Caki2 (cell line): ENCODE measurements around the gene SMYD3. TPM values are rescaled to one million over a fixed set of nuclear protein-coding genes. Genes with fewer than 3 reads are reported as not detected.

ENCODE experiments used
- DNase-seq: peaks from one replicate; pipeline ENCODE4 v3.0.0-alpha.2; 2015; ENCODE audit warnings: low read depth
- in situ Hi-C: cut with HindIII; loops from 2 replicates; pipeline ENCODE4 v1.10.0; 2016; ENCODE audit warnings: low sequenced_read_pairs, low pct_unique_long_range_greater_than_20kb, mixed read lengths
- total RNA-seq: library from RNA; depleted of rRNA; stranded (reverse); fragments of >200 nt; shearing (Covaris generic); gene quantifications from 2 replicates; pipeline ENCODE4 v1.2.3, GENCODE V29; 2014; ENCODE audit warnings: low replicate concordance

Gene SMYD3
- total RNA-seq, 1 experiment from 2014 or later, result 47.7 TPM

DNA sequence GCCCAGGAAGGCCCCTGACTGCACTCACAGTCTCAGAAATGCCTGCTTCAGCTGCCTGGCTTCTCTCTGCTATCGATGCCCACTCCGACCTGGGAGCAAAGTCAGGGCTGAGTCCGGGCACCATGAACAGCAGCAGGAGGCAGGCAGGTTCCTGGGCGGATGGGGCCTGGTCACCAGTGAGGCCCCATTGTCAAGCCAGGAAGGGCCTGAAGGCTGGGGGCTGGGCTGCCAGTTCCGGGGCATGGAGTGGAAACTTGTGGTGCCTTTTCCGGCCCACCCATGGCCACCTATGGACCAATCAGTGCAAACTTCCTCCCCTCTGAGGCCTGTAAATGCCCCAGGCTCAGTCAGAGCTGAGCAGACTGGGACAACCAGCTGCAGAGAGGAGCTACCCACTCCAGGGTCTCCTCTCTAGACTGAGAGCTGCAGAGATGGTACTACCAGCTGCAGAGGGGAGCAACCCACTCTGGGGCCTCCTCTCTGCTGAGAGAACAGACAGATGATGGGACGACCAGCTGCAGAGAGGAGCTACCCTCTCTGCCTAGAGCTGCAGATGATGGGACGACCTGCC is 286.5 kb downstream of the SMYD3 start:
- in situ Hi-C loops, result no loop called here
- DNase-seq, result no peak

DNA sequence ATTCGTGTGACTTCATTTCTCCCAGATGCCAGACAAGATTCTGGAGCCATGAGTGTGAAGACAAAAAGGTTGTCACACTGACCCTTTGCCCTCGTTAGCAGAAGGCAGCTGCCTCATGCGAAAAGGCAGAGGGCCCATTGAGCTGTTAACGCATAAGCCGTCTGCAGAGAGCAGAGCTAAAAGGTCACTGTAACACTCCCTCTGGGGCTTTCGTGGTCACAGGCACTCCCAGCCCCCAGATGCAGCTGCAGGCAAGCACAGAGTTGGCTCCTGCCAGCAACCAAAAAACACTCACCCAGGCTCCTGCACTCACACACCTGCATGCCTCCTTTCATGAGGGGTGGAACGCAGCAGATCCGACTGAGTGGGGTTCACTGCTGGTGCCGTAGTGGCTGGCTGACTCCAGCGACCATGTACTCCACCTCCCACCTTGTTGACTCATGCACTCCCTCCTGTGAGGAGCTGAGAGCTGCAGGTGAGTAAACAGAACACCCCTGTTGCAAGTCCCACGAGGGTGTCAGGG is 287.5 kb downstream of the SMYD3 start:
- DNase-seq, result peak; percentile 24

DNA sequence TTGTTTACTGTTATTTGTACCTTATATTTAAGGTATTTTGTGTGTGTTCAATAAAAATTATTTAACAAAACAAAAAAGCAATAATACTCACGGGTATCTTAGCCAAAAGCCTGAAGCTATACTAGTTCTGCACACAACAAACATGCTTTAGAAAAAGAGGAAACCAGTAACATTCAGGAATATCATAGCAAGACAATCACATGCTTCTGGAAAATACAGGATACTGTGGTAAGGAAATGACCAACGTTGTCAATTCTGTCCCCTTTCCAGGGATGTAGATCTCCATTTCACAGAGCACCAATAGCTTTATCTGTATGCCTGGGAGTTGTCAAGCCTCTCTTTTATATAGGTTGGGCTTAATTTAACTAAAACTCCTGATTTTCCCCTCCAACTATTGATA is 288.4 kb downstream of the SMYD3 start:
- in situ Hi-C loops, result no loop called here

More for the DNA sequence above, 287.5 kb downstream of the SMYD3 start:
- in situ Hi-C loops, result no loop called here

DNA sequence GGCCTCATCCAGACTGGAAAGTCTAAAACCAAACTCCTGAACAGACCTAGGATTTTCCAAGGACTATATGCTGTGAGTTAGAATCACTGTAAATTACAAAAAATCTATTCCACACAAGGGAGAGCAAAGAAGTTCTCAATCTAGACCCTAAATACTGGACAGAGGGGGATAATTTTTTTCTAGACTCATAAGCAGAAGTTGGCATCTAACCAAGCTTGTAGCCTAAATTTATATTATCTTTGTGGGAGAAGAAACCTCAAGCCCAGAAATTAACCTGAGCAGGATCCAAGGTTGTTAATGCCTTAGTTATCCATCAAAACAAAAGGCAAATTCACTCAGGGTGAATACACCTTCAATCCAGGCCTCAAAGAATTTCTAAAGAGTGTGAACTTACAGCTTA is 290.2 kb downstream of the SMYD3 start:
- in situ Hi-C loops, result no loop called here

More for the DNA sequence above, 288.4 kb downstream of the SMYD3 start:
- DNase-seq, result no peak

DNA sequence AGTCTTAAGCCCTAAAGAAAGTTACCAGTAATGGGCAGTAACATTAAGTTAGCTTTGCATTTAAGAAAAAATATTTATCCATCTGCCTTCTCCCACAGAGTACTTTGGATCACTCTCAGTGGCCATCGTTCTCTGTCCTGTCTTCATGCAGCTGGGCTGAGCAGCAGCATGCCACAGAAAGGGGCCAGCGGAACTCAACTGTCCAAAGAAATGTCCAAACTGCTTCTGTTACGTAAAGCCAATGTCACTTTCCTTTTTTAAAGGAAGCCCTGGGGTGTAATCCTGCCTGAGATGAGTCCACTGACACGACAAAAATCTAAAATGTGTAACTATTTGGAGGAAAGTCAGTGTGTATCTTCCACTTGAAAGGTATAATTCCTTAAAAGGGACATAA is 291.6 kb downstream of the SMYD3 start:
- in situ Hi-C loops, result no loop called here
- no peak for DNase-seq

More for the DNA sequence above, 290.2 kb downstream of the SMYD3 start:
- DNase-seq, result no peak

DNA sequence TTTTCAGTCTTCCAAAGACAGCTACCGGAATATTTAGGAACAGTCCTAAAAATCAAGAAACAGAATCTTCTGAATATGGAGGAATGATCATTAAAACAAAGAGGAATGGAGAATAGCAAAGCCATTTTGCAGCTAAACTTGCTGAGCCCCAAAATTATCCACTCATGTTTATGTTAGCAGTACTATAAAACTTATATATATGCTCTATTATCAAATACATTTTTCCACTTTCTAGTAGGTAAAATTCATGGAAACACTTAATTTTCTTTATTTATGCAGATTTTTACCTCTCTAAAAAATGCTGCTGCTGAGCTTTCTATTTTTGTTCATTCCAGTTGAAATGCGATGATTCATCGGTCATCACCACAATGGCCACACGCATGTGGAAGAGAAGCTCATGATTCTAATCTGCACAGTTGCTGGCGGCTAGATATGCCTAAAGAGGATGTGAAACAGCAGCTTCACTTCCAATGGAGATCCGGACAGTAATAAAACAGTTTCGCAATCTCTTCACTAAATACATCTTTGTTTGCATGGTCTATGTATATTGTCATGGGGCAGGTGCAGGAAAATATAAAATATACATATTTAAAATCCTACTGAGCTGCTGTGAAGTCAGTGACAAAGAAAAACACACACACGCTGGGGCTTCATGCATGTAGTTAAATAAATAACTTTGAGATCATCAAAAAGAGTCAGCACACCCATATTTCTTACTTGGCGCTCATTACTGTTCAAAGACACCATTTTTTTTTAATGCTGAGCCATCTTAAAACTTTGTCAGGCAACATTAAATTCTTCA is 292.2 kb downstream of the SMYD3 start:
- in situ Hi-C loops, result no loop called here
- DNase-seq, result peak; percentile 52

DNA sequence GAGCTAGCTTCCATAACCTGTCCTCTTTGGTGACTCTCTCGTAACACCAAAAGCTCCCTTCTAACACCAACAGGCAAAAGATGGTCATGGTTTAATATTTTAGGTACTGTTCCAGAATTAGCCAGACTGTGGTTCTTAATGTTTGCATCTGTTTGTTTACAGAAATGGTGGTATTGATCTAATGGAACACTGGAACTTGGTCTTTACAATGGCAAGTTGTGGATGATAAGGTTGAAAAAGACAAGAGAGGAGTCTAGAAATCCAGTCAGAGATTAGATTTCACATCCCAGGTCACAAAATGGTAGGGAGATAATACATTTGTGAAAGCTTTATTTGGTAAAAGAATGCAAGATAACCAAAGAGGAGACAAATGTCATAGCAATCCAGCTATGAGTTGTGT is 293.1 kb downstream of the SMYD3 start:
- DNase-seq, result no peak
- in situ Hi-C loops, result no loop called here

DNA sequence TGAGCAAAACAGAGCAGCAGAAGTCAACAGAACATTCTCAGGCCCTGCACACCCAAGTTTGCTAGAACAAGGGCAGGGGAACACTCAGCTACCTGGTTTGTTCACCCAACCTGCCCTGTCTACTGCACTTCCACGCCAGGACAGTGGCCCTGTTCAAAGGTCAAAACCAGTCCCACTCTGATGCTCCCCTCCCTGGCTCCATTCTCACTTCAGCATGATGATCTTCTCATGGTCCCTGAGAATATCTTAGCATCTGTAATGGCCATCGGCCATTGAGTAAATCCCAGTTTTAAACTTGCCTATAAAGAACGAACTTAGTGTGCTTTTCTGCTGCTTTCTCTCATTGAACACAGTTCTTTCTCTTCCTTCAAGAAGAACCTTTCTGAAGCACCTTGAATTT is 293.6 kb downstream of the SMYD3 start:
- DNase-seq, result no peak
- in situ Hi-C loops, result no loop called here

DNA sequence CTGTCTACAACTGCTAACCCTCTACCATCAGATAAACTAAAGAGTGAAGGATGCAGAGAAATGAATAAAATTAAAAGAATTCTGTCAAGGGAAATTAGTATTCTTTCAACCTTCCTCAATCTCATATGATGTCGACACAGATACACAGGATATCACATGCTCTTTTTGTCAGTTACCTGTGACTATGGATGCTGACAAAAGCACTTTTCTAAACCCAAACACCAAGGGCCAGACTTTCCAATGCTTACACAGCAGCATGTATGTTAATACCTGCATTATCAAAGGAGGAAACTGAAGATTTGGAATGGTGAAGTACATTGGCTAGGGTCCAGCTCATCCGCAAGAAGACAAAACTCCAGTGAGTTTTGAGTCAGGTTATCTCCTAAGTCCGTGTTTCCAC is 294.0 kb downstream of the SMYD3 start:
- in situ Hi-C loops, result no loop called here
- DNase-seq, result no peak

DNA sequence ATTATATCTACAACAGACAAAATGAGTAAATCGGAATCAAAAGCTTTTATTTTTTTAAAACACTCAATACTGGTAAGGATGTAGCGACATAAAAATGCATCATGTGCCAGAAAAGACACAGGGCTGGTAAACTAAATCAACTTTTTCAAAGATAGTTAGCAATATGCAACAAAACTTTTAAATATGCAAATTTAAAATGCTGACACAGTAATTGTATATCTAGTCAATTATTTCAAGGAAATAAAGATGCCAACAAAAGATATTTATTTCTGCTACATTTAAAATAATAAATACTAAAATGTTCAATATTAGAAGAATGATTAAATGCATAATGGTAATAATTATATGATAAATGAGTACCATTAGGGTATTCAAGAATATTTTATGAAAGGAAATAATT is 295.1 kb downstream of the SMYD3 start:
- in situ Hi-C loops, result no loop called here
- DNase-seq, result no peak

DNA sequence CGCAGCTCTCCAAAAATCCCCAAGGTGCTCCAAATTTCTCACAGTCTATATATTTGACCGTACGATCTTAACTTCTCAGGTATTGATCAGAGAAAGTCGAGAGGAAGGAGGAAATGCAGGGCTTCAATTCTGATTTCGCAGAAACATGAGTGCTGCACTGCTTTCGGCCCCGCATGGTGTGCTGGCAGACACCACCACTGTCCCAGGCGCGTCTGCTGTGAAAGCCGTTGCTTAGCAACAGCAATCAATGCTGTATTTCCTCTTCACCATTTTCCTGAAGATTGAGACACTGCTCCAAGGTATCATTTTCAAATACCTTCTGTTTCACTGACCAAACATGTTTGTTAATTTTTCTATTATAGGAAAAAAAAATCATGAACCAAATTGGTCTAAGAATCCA is 296.3 kb downstream of the SMYD3 start:
- no peak for DNase-seq

DNA sequence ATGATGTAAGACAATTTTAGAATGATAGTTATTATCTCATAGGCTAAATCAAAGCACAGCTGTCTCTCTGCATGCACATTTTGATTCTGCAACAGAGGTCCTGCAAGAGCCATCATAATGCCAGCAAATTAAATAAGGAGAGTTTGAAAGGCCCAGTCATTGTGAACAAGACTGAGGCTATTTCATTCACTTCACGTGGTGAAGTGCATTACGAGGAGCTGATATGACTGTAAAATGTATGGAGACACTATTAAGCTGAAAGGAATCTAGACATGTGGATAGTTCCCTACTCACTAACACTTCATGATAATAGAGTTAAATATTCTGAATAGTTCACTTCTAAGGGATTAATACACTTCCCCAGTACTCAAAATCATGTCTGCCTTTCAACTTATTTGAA is 299.0 kb downstream of the SMYD3 start:
- DNase-seq, result no peak
- in situ Hi-C loops, result no loop called here

More for the DNA sequence above, 296.3 kb downstream of the SMYD3 start:
- in situ Hi-C loops, result no loop called here

DNA sequence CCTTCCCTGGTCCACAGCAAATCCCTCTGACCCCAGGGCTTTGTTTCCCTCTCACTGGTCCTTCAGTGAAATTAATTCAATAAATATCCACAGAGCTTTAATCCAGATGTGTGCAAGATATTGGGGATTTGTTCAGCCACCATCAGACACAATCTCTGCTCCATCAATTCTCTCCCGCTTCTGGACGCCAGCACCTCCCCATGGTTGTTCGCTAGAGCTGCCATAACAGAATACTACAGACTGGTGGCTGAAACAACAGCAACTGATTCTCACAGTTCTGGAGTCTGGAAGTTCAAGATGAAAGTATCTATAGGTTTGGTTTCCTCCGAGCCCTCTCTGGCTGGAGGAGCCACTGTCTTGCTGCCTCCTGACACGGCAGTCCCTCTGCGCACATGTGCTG is 303.9 kb downstream of the SMYD3 start:
- DNase-seq, result no peak

DNA sequence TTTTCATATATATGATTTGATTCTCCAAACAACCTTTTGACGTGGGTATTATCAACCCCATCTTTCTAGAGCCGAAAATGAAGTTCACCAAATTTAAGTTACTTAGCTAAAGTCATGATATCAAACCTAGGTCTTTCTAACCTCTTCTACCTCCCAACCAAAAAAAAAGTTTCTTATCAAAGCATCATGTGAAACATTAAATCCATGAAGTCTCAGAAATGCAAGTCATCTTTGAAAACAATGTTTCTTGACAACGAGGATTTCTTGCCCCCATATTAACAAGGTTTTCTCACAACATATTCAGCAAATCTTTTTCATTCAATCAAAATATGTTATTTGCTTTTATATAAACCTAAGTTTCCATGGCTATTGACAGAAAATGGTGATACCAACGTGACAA is 306.3 kb downstream of the SMYD3 start:
- in situ Hi-C loops, result no loop called here

More for the DNA sequence above, 303.9 kb downstream of the SMYD3 start:
- in situ Hi-C loops, result no loop called here

DNA sequence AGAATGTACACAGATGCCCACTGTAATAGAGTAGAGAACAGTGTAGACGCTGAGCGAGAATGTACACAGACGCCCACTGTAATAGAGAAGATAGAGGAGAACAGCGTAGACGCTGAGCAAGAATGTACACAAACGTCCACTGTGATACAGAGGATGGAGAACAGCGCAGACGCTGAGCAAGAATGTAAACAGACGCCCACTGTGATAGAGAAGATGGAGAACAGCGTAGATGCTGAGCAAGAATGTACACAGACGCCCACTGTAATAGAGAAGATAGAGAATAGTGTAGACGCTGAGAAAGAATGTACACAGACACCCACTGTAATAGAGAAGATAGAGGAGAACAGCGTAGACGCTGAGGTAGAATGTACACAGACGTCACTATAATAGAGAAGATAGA is 306.9 kb downstream of the SMYD3 start:
- in situ Hi-C loops, result no loop called here
- no peak for DNase-seq

More for the DNA sequence above, 306.3 kb downstream of the SMYD3 start:
- DNase-seq, result no peak

DNA sequence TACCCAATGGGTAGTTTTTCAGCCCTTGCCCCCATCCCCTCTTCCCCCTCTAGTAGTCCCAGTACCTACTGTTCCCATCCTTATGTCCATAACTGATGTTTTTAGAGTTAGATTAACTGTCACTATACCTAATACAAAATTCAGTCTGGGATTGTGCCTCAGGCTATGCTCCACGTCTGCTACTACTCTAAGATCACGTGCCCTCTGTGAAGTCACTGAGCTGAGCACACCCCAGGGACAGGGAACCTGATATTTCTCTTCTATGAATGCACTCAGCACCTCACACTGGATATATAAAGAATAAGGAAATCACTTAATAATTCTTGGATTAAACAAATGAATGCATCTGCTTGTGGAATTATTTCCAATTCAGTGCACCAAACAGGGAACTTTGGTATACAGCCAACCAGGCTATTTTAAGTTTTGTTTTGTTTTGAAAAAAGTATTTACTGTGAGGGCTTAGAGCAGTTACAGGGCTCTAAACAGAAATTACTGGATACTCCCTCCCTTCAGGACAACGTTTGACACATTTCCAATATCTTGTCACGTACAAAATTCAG is 307.9 kb downstream of the SMYD3 start:
- in situ Hi-C loops, result no loop called here
- no peak for DNase-seq

DNA sequence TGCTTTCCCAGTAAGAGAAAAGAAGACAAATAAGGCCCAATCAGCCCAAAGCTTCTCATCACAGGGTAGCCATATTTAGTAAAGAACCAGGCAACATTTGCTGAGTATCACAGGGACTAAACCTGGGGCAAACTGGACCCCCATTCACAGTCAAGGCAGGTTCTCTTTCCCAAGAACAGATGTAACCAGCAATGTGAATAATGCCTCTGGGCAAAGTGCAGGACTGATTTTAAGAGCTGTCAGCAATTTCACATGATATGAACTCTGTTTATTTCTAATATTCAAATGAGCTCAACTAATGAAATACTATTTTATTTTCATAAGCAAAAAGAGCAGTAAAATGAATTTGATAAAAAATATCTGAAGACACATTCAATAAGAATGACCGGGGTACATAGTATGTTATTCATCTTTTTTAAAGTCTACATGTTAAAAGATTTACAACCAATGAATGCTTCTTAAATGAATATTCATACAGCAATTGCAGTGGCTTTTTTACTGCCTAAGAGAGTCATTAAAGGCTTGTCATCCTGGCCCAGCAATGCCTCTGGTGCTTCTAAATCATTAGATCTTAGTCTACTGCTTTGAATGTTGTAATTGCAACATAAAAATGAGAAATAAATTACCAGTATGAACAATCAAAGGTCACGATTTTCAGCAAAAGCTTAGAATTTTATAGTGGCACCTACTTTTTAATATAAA is 308.8 kb downstream of the SMYD3 start:
- in situ Hi-C loops, result no loop called here
- DNase-seq, result no peak

DNA sequence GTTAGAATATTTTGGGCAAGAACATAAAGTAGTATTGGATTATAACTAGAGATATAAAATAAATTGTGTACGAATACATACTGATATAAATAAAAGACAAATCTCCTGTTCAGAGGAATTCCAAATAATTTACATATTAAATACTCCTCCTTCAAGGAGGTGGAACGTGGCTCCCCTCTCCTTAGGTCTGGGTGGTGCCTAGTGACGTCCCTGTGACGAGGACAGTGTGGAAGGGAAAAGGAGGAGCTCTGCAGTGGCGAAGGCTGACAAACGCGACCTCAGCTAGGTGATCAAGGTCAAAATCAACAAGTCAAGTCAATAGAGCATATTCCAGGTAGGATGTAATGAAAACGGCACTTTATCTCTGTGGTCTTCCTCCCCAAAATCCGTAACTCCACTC is 310.0 kb downstream of the SMYD3 start:
- in situ Hi-C loops, result no loop called here
- no peak for DNase-seq

DNA sequence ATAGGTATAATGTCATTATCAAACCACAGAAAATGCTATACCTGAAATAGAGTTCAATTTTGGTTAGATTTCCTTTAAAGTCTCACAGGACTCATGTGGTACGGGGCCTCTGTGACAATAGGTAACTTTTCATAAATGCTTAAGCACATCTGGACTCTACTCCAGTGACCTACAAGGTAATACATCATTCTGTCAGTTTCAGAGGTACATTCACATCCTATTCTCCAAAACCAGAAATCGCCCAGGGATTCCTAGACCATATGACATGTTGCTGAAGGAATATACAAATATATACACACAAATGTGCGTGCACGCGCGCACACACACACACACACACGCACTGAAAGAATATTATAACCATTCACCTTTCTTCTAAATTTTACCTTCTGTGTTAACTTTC is 311.8 kb downstream of the SMYD3 start:
- in situ Hi-C loops, result no loop called here
- no peak for DNase-seq
